GM19239 (cell line): ENCODE data around the gene DYNLRB1.
"Not testable (repeated sequence)": the region's sequence is repeated elsewhere in the genome, so short reads cannot be mapped to it uniquely, and the experiment has no call there.

ENCODE experiments used
- DNase-seq: peaks from one replicate; pipeline ENCODE4 v3.0.0; 2011; ENCODE audit warnings: low spot score; ENCODE audit not compliant: insufficient read length
- FAIRE-seq: peaks from 2 replicates; lab custom pipeline; 2011; peaks lifted over from hg19 to GRCh38; lab: Jason Lieb, UNC

Gene DYNLRB1

DNA sequence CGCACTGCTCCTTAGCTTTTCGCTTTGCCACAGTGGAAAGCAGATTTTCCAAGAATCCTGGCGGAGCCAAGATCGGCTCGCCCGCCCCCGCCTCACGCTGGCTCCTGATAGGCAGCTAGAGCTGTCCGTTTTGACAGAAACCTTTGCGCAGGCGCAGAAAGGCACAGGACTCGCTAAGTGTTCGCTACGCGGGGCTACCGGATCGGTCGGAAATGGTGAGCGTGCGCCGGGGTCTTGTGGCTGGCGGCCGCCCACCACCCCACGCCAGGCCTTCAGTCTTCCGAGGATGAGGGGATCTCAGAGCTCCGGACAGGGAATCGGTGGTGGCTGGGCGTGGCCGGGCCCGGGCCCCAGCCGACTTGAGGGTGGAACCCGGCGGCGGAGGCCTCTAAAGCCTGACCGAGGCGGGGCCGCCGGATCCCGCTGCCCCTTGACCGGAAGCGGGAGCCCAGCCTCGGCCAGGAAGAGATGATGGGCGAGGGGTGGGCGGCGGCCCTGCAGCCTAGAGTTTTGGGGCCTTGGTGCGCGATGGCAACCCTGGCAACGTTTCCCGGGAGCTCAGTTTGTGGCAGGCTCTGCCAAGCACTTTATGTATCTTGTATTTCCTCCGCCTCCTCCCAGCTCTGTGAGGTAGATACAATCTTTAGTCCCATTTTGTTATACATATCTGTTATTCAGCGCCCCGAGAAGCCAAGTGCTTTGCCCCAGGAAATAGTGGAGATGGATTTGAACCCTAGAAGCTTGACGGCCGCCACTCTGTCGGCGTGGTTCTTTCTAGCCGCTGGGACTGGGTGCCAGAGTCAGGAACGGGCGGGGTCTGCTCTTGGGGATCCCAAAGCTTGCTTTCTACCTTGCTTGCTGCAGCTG, at the start of gene DYNLRB1:
DYNLRB1 (plus strand) TSS at position 176 of the 867 bp plus-strand sequence; CDS start at position 213, 37 bp downstream.
- DNase-seq, result peak; percentile 75
- peak; percentile 95 for FAIRE-seq

DNA sequence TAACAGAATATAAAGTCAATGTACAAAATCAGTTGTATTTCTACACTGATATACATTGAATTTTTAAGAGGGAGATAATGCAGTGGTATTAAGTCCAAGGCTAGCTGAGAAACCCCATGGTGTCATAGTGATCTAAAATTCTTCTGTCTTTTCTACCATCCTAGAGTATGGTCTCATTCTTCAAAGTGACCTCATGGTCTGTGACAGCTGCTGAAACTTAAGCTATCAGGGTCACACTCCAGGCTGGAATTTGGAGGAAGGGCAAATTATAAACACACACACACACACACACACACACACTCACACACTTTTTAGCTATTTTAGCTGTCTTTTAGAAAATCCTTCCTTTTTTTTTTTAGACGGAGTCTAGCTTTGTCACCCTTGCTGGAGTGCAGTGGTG, 47.3 kb upstream of the DYNLRB1 start:
- no peak for DNase-seq
- FAIRE-seq, result no peak

DNA sequence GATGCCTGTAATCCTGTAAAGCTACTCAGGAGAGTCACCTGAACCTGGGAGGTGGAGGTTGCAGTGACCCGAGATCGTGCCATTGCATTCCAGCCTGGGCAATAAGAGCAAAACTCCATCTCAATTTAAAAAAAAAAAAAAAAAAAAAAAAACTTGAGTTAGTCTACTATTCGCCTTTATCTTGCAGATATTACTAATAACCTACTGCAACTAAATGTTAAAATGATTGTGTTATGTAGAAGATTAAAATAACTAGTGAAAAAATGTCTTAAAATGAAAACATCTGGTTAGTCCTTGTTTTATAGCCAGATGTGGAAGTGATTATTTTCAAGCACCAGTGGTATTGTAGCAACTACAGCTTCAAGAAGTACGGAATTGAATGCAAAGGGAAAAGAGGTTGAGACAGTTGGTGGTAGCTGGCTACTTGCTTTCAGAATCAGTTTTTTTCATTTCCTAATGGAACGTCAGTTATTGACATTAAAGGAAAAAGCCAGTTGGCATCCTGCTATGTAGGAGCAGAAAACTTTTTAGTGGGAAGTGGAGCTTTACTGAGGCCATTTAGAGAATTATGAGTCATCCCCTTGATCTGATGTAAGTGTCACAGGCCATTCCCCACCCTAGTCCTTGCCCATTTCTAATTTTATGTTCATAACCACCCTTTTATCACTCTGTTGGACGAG, 43.8 kb upstream of the DYNLRB1 start:
- DNase-seq (no peak), FAIRE-seq (no peak)

DNA sequence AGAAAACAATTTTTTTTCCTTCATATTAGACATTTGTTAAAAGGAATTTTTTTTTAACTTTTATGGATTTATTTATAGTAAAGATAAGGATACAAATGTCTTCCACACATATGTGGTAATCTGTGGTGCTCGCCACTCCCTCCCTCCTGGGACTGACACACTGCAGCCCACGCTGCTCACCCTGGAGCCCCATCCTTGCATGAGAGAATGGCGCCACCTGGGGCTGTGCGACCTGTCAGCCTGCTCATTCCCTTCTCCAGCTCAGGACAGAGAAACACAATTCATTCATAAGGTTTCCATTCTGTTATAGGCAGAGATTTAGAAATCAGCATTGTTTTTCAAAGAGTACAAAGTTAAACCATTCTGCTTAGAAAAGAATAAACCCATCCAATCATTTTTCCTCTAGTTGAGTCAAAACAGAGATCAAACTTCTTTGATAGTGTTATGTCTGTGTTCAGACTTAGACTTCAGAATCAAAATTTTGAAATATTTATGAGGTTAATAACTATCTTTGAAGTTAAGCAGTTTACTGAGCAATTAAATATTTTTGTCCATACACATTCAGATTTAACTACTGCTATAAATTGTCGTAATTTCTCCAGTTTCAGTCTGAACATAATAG, 42.8 kb upstream of the DYNLRB1 start:
- peak; percentile 83 for FAIRE-seq
- no peak for DNase-seq

DNA sequence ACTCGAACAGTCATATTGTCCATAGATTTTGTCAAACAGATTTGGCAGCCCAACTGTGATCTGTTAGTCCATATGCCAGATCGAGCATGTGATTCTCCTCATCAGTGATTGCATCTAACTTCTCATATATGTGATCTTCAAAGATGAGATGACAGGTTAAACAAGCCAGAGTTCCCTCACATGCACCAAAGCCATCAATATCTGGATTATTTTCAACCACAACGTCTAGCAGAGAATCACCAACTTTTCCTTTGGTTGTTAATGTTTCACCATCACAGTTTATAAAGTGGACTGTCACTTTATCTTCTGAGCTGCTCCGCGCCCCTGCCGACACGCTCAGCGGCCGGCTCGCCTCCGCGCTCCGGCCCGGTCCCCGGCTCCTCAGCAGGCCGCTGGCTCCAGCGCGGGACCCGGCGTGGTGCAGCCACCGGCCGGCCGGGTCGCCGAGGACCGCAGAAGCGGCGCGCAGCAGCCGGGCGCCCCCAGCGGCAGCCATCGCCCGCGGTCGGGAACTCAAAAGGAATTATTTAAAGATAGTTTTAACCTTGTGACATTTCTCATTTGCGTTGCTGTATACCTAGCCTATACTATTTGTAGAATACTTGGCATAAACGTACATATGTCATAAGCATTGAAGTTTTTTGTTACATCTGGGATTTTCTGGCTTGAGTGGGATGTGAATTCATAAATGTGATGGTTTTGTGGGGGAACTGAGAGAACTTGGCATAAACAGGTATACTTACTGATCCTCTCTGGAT, 40.1 kb upstream of the DYNLRB1 start:
- DNase-seq (peak; percentile 38), FAIRE-seq (peak; percentile 76)

DNA sequence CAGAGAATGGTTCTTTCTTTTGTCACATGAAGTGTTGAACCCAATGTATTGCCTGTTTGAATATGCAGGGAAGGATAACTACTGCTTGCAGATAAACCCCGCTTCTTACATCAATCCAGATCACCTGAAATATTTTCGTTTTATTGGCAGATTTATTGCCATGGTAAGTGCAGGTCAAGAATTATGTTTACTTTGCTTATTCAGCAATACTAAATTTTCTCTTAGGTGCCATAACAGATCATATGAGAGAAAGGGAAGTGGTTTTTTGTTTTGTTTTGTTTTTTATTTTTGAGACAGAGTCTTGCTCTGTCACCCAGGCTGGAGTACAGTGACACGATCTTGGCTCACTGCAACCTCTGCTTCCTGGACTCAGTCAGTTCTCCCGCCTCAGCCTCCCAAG, 36.6 kb upstream of the DYNLRB1 start:
- FAIRE-seq, result no peak
- DNase-seq, result no peak

DNA sequence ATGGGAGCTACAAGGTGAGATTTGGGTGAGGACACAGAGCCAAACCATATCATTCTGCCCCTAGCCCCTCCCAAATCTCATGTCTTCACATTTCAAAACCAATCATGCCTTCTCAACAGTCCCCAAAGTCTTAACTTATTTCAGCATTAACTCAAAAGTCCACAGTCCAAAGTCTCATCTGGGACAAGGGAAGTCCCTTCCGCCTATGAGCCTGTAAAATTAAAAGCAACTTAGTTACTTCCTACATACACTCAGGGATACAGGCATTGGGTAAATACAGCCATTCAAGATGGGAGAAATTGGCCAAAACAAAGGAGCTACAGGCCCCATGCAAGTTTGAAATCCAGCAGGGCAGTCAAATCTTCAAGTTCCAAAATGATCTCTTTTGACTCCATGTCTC, 34.1 kb upstream of the DYNLRB1 start:
- not testable (repeated sequence) for FAIRE-seq, DNase-seq

DNA sequence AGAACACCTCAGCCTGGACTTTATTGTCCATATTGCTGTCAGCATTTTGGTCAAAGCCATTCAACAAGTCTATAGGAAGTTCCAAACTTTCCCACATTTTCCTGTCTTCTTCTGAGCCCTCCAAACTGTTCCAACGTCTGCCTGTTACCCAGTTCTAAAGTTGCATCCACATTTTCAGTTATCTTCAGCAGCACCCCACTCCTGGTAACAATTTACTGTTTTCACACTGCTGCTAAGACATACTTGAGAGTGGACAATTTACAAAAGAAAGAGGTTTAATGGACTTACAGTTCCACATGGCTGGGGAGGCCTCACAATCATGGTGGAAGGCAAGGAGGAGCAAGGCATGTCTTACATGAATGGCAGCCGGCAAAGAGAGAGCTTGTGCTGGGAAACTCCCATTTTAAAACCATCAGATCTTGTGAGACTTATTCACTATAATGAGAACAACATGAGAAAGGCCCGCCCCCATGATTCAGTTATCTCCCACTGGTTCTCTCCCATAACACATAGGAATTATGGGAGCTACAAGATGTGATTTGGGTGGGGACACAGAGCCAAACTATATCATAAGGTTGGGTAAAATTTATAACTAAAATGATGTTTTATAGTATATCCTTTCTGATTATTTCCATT, 32.5 kb upstream of the DYNLRB1 start:
- not testable (repeated sequence) for DNase-seq, FAIRE-seq

DNA sequence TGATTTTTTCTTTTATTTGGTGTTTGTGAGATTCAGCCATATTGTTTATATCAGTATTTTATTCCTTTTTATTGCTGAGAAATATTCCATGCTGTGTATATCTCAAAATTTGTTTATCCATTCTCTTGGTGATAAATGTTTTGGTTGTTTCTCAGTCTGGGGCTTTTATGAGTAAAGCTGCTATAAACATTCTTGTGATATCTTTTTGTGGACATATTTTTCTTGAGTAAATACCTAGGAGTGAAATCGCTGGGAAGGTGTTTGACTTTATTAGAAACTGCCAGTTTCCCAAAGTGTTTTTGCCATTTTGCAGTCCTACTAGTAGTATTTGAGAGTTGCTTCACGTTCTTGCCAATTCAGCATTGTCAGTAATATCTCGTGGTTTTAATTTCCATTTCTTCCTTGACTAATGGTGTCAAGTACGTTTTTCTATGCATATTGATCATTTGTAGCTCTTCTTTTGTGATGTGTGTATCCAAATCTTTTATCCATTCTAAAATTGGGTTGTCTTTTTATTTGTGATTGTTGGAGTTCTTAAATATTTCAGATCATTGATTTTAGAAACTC, 31.1 kb upstream of the DYNLRB1 start:
- no peak for FAIRE-seq
- no peak for DNase-seq

DNA sequence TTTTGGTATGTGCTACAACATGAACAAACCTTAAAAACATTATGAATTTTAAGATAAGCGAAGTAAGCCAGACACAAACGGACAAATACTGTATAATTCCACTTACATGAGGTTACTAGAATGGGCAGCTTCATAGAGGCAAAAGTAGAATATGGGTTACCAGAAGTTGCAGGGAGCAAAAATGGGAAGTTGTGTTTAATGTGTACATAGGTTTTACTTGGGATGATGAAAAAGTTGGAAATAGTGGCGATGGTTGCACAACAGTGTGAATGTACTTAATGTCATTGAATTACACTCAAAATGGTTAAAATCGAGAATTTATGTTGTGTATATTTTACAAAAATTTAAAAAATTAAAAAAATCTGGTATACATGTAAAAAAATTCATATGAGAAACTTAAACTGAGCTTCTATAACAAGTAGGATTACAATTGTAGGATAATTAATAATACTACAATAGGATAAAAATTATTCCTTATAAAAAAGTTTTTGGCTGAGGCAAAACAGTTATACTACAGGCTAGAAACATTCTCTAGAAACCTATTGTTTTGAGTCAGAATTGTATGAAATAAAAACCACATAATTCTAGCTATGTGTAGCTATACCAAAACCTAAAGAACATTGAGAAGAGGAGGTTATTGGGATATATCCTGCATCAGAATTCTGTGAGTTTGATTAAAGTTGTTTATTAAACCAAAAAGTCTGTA, 24.8 kb upstream of the DYNLRB1 start:
- DNase-seq (no peak), FAIRE-seq (no peak)

DNA sequence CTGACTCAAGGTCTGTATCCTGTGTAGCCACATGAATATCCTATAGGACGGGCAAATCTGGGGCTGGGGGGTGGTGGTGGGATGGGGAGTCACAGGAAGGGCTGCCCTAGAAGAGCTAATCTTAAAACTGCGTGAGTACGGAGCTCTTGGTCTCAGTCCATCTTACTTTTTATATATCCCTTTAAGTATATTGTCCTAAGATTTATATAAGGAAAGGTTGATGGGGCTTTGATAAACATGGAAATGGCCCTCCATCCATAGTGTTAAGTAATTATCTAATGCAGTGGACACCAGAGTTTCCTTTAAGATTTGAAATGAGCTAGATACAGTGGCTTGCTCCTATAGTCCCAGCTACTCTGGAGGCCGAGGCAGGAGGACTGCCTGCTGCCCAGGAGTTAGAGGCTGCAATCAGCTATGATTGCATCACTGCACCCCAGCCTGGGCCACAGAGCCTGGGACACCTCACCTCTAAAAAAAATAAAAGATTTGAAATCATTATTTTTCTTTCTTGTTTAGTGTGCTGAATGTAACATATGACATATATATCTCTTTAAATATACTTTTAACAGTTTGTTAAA, 24.2 kb upstream of the DYNLRB1 start:
- DNase-seq (no peak), FAIRE-seq (no peak)

DNA sequence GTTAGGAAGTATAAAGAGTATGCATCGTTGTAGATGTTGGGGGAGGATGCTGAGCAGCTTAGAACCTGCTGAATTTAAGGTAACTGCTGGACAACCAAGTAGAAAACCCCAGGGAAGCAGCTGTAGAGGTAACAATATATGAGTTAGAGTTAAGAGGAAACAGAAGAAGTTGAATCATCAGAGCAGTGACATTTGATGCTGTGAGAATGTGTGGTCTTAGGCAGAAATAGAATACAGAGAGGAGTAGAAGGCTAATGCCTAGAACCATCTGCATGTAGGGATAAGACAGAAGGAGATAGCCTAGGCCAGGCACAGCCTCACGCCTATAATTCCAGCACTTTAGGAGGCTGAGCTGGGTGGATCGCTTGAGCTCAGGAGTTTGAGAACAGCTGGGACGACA, 22.6 kb upstream of the DYNLRB1 start:
- no peak for FAIRE-seq

DNA sequence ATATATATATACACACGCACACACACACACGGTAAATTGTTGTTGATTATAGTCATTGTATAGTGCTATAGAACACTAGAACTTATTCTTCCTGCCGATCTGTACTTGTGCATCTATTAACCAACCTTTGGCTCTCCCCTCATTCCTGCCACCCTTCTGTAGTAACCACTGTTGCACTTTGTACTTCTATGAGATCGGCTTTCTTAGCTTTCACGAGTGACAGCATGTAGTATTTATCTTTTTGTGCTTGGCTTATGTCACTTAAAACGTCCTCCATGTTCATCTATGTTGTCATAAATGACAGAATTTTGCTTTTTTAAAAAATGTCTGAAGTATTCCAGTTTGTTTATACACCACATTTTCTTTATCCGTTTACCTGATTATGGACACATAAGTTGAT, 20.9 kb upstream of the DYNLRB1 start:
- no peak for FAIRE-seq
- DNase-seq, result no peak

More for the DNA sequence above, 22.6 kb upstream of the DYNLRB1 start:
- no peak for DNase-seq

DNA sequence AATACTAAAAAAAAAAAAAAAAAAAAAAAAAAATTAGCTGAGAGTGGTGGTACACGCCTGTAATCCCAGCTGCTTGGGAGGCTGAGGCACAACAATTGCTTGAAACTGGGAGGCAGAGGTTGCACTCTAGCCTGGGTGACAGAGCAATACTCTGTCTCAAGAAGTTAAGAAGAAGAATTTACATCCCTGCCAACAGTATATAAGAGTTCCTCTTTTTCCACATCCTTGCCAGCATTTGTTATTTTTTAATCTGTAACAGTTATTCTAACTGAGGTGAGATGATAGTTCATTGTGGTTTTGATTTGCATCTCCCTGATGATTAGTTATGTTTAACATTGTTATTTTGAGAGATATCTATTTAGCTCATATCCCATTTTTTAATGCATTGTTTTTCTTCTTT, 20.3 kb upstream of the DYNLRB1 start:
- no peak for DNase-seq
- no peak for FAIRE-seq

DNA sequence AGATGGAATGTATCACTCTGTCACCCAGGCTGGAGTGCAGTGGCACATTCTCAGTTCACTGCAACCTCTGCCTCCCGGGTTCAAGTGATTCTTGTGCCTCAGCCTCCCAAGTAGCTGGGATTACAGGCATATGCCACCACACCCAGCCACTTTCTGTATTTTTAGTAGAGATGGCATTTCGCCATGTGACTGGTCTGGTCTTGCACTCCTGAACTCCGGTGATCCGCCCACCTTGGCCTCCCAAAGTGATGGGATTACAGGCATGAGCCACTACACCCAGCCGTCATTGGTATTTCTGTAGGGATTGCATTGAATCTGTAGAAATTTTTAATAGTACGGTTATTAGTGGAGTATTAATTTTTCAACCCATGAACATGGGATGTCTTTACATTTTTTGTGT, 18.6 kb upstream of the DYNLRB1 start:
- not testable (repeated sequence) for DNase-seq, FAIRE-seq

DNA sequence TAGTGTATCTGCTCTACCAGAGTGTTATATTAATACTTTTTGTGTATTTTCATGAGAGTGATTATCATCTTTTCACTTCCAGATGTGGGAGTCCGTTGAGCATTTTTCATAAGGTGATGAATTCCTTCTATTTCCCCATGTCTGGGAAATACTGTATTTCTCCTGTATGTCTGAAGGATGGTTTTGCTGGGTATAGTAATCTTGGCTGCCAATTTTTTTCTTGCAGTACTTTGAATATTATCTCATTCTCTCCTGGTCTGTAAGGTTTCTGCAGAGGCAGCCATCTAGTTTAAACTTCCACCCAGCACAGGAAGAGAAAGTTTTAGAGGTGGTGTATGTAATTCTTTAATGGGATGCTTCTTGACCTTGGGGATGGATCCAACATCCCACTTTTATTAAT, 15.4 kb upstream of the DYNLRB1 start:
- DNase-seq, result no peak
- no peak for FAIRE-seq

DNA sequence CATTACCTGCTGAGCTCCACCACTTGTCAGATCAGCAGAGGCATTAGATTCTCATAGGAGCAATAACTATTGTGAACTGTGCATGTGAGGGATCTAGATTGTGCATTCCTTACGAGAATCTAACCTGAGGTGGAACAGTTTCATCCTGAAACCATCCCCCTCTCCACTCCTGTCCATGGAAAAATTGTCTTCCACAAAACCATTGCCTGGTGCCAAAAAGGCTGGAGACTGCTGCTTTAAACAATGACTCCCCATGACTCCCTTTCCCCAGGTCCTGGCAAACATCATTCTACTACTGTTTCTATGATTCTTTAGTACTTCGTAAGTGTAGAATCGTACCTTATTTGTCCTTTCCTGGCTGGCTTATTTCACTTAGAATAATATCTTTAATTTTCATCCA, 9.7 kb upstream of the DYNLRB1 start:
- DNase-seq, result no peak
- no peak for FAIRE-seq

DNA sequence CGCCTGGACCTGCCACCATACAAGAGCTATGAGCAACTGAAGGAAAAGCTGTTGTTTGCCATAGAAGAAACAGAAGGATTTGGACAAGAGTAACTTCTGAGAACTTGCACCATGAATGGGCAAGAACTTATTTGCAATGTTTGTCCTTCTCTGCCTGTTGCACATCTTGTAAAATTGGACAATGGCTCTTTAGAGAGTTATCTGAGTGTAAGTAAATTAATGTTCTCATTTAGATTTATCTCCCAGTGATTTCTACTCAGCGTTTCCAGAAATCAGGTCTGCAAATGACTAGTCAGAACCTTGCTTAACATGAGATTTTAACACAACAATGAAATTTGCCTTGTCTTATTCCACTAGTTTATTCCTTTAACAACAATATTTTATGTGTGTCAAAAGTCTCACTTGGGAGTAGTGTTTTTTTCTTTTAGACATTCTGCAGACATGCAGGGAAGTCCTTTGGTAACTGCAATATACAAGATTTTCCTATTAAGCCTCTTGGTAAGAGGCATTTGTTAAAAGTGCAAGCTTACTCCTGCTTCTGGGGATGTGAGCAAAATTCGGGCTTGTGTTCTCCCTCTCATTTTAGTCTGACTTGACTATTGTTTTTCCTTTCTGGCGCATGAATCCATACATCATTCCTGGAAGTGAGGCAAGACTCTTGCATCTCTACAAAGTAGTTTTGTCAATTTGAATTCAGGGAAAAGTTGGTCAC, 8.4 kb upstream of the DYNLRB1 start:
- DNase-seq (no peak), FAIRE-seq (no peak)
